GM18870 (cell line): ENCODE data around the gene GJA4.
"Not testable (repeated sequence)": the region's sequence is repeated elsewhere in the genome, so short reads cannot be mapped to it uniquely, and the experiment has no call there.

Source experiments
- ATAC-seq: cut with Tn5 transposase; IDR thresholded peaks from one replicate; pipeline ENCODE4 v1.9.1; 2021; ENCODE audit warnings: moderate library complexity; ENCODE audit not compliant: unreplicated experiment

Gene GJA4

GRCh38 chr1:34787461-34788420 lies 5.1 kb upstream of the GJA4 start:
- no peak for ATAC-seq

- no peak for ATAC-seq
Observed at GRCh38 chr1:34790985-34791384, 1.8 kb upstream of the GJA4 start.

GRCh38 chr1:34792424-34792823 lies 375 bp upstream of the GJA4 start:
- ATAC-seq: no peak

GRCh38 chr1:34794001-34794789 lies 1.4 kb downstream of the GJA4 start:
- no peak for ATAC-seq

GRCh38 chr1:34794790-34795180 lies 2.0 kb downstream of the GJA4 start:
- ATAC-seq: no peak

GRCh38 chr1:34795916-34796315 lies 3.1 kb downstream of the GJA4 start:
- ATAC-seq: no peak

- ATAC-seq: no peak
Observed at GRCh38 chr1:34796990-34797389, 4.2 kb downstream of the GJA4 start.

GRCh38 chr1:34800214-34800613 lies 7.4 kb downstream of the GJA4 start:
- ATAC-seq: no peak

GRCh38 chr1:34803770-34804169 lies 11.0 kb downstream of the GJA4 start:
- ATAC-seq: no peak

GRCh38 chr1:34806396-34806795 lies 13.6 kb downstream of the GJA4 start:
- ATAC-seq: no peak

- ATAC-seq: no peak
Observed at GRCh38 chr1:34808051-34808810, 15.4 kb downstream of the GJA4 start.

GRCh38 chr1:34810781-34811180 lies 18.0 kb downstream of the GJA4 start:
- ATAC-seq: not testable (repeated sequence)

- no peak for ATAC-seq
Observed at GRCh38 chr1:34816332-34816731, 23.5 kb downstream of the GJA4 start.

GRCh38 chr1:34816778-34817177 lies 24.0 kb downstream of the GJA4 start:
- no peak for ATAC-seq

GRCh38 chr1:34818862-34819261 lies 26.1 kb downstream of the GJA4 start:
- ATAC-seq: not testable (repeated sequence)

- ATAC-seq: no peak
Observed at GRCh38 chr1:34822202-34822601, 29.4 kb downstream of the GJA4 start.

GRCh38 chr1:34824817-34825454 lies 32.1 kb downstream of the GJA4 start:
- ATAC-seq: no peak

- no peak for ATAC-seq
Observed at GRCh38 chr1:34825455-34826091, 32.8 kb downstream of the GJA4 start.

- ATAC-seq: no peak
Observed at GRCh38 chr1:34827341-34827941, 34.6 kb downstream of the GJA4 start.

GRCh38 chr1:34828611-34829010 lies 35.8 kb downstream of the GJA4 start:
- ATAC-seq: no peak
